Measurements from ENCODE around the gene SOWAHD.

Gene SOWAHD

GRCh38 chrX:119759248-119759766, 919 bp downstream of the SOWAHD start:
- no peaks in the 10 kb centered on the region for H3K79me2 ChIP-seq (ENCODE audit: control insufficient read depth, insufficient read depth, low read length)
- peak overlapping the region; percentile 50 for H3K4me2 ChIP-seq (ENCODE audit: low read length)
- no peak overlapping the region for H4K5ac ChIP-seq (ENCODE audit: low read length)
- H3K36me3 ChIP-seq (ENCODE audit: control insufficient read depth, insufficient read depth, low read length), result no peaks in the 10 kb centered on the region
- WGBS (ENCODE audit: extremely low coverage, insufficient coverage, low lambda C conversion rate), result no CpG with 5 or more reads among the region's 44 CpGs
- peak overlapping the region; percentile 19 for H3K9ac ChIP-seq (ENCODE audit: low read length)
- no peak overlapping the region for H2BK5ac ChIP-seq (ENCODE audit: low read length)
- no peak overlapping the region for H3K4me3 ChIP-seq (ENCODE audit: low read length)
- no peaks in the 10 kb centered on the region for H3K4me1 ChIP-seq (ENCODE audit: control insufficient read depth, low read depth, low read length)
- H2BK15ac ChIP-seq (replicated peaks; ENCODE audit: low read depth), result no peak overlapping the region
- peaks cover 3% of the 10 kb centered on the region for H3K27me3 ChIP-seq (ENCODE audit: insufficient read depth, low read length, poor library complexity)
- no peak overlapping the region for H4K8ac ChIP-seq (ENCODE audit: low read depth, low read length)
- no peak overlapping the region for H2BK120ac ChIP-seq (ENCODE audit: low read depth, low read length)
- no peak overlapping the region for H3K18ac ChIP-seq (ENCODE audit: low read length)
- H3K4ac ChIP-seq (ENCODE audit: low read depth, low read length), result no peak overlapping the region
- H3K79me1 ChIP-seq (ENCODE audit: low read length), result no peaks in the 10 kb centered on the region
- H3K56ac ChIP-seq (ENCODE audit: low read length), result peak overlapping the region; percentile 81
- no peak overlapping the region for H3K27ac ChIP-seq (ENCODE audit: low read depth, low read length)
- no peak overlapping the region for H3K23ac ChIP-seq (ENCODE audit: low read length)
- no peak overlapping the region for H2AK5ac ChIP-seq (ENCODE audit: low read length)
- peak; percentile 12 for DNase-seq

GRCh38 chrX:119760026-119760877, 1.9 kb downstream of the SOWAHD start:
- Histone ChIP-seq H3K36me3 (ENCODE audit: control insufficient read depth, insufficient read depth, low read length) (no peaks in the 10 kb centered on the region), H2BK120ac (ENCODE audit: low read depth, low read length) (no peak overlapping the region), H4K8ac (ENCODE audit: low read depth, low read length) (no peak overlapping the region), H3K9ac (ENCODE audit: low read length) (no peak overlapping the region), H3K4me1 (ENCODE audit: control insufficient read depth, low read depth, low read length) (no peaks in the 10 kb centered on the region), H3K4me2 (ENCODE audit: low read length) (no peak overlapping the region), H2BK15ac (replicated peaks; ENCODE audit: low read depth) (no peak overlapping the region), H3K27me3 (ENCODE audit: insufficient read depth, low read length, poor library complexity) (peaks cover 3% of the 10 kb centered on the region), H3K4me3 (ENCODE audit: low read length) (no peak overlapping the region), H2AK5ac (ENCODE audit: low read length) (no peak overlapping the region), H2BK5ac (ENCODE audit: low read length) (no peak overlapping the region), H4K5ac (ENCODE audit: low read length) (no peak overlapping the region), H3K27ac (ENCODE audit: low read depth, low read length) (no peak overlapping the region), H3K4ac (ENCODE audit: low read depth, low read length) (no peak overlapping the region), H3K79me1 (ENCODE audit: low read length) (no peaks in the 10 kb centered on the region), H3K56ac (ENCODE audit: low read length) (no peak overlapping the region), H3K79me2 (ENCODE audit: control insufficient read depth, insufficient read depth, low read length) (no peaks in the 10 kb centered on the region), H3K23ac (ENCODE audit: low read length) (no peak overlapping the region), H3K18ac (ENCODE audit: low read length) (no peak overlapping the region)
- WGBS (ENCODE audit: extremely low coverage, insufficient coverage, low lambda C conversion rate), result no CpG with 5 or more reads among the region's 18 CpGs
- no peak for DNase-seq

- no peaks in the 10 kb centered on the region for H3K36me3 ChIP-seq (ENCODE audit: control insufficient read depth, insufficient read depth, low read length)
- H3K4me2 ChIP-seq (ENCODE audit: low read length), result no peak overlapping the region
- H3K4me1 ChIP-seq (ENCODE audit: control insufficient read depth, low read depth, low read length), result no peaks in the 10 kb centered on the region
- H3K4ac ChIP-seq (ENCODE audit: low read depth, low read length), result no peak overlapping the region
- no peak overlapping the region for H4K5ac ChIP-seq (ENCODE audit: low read length)
- no peak overlapping the region for H3K4me3 ChIP-seq (ENCODE audit: low read length)
- H3K27ac ChIP-seq (ENCODE audit: low read depth, low read length), result no peak overlapping the region
- peaks cover 3% of the 10 kb centered on the region for H3K27me3 ChIP-seq (ENCODE audit: insufficient read depth, low read length, poor library complexity)
- H2BK15ac ChIP-seq (replicated peaks; ENCODE audit: low read depth), result no peak overlapping the region
- H3K56ac ChIP-seq (ENCODE audit: low read length), result no peak overlapping the region
- H3K18ac ChIP-seq (ENCODE audit: low read length), result no peak overlapping the region
- no CpG with 5 or more reads among the region's 3 CpGs for WGBS (ENCODE audit: extremely low coverage, insufficient coverage, low lambda C conversion rate)
- no peak overlapping the region for H3K23ac ChIP-seq (ENCODE audit: low read length)
- no peak overlapping the region for H2BK120ac ChIP-seq (ENCODE audit: low read depth, low read length)
- no peaks in the 10 kb centered on the region for H3K79me2 ChIP-seq (ENCODE audit: control insufficient read depth, insufficient read depth, low read length)
- H3K9ac ChIP-seq (ENCODE audit: low read length), result no peak overlapping the region
- DNase-seq, result peak; percentile 31
- H2AK5ac ChIP-seq (ENCODE audit: low read length), result no peak overlapping the region
- H4K8ac ChIP-seq (ENCODE audit: low read depth, low read length), result no peak overlapping the region
- H2BK5ac ChIP-seq (ENCODE audit: low read length), result no peak overlapping the region
- no peaks in the 10 kb centered on the region for H3K79me1 ChIP-seq (ENCODE audit: low read length)
Observed at GRCh38 chrX:119762718-119763117, 4.3 kb downstream of the SOWAHD start.

GRCh38 chrX:119763181-119763580, 4.8 kb downstream of the SOWAHD start:
- Histone ChIP-seq H3K23ac (ENCODE audit: low read length) (no peak overlapping the region), H2BK5ac (ENCODE audit: low read length) (no peak overlapping the region), H3K56ac (ENCODE audit: low read length) (no peak overlapping the region), H3K79me2 (ENCODE audit: control insufficient read depth, insufficient read depth, low read length) (no peaks in the 10 kb centered on the region), H3K4me1 (ENCODE audit: control insufficient read depth, low read depth, low read length) (no peaks in the 10 kb centered on the region), H3K27me3 (ENCODE audit: insufficient read depth, low read length, poor library complexity) (peaks cover 3% of the 10 kb centered on the region), H2BK15ac (replicated peaks; ENCODE audit: low read depth) (no peak overlapping the region), H3K4me3 (ENCODE audit: low read length) (no peak overlapping the region), H3K4me2 (ENCODE audit: low read length) (no peak overlapping the region), H3K79me1 (ENCODE audit: low read length) (no peaks in the 10 kb centered on the region), H3K36me3 (ENCODE audit: control insufficient read depth, insufficient read depth, low read length) (no peaks in the 10 kb centered on the region), H3K27ac (ENCODE audit: low read depth, low read length) (no peak overlapping the region), H4K5ac (ENCODE audit: low read length) (no peak overlapping the region), H3K9ac (ENCODE audit: low read length) (no peak overlapping the region), H2BK120ac (ENCODE audit: low read depth, low read length) (no peak overlapping the region), H4K8ac (ENCODE audit: low read depth, low read length) (no peak overlapping the region), H3K4ac (ENCODE audit: low read depth, low read length) (no peak overlapping the region), H3K18ac (ENCODE audit: low read length) (no peak overlapping the region), H2AK5ac (ENCODE audit: low read length) (no peak overlapping the region)
- peak; percentile 86 for DNase-seq
- no CpG with 5 or more reads among the region's 7 CpGs for WGBS (ENCODE audit: extremely low coverage, insufficient coverage, low lambda C conversion rate)

- H3K4me1 ChIP-seq (ENCODE audit: control insufficient read depth, low read depth, low read length), result no peaks in the 10 kb centered on the region
- no peaks in the 10 kb centered on the region for H3K36me3 ChIP-seq (ENCODE audit: control insufficient read depth, insufficient read depth, low read length)
- DNase-seq, result no peak
- H3K4me2 ChIP-seq (ENCODE audit: low read length), result no peak overlapping the region
- no peak overlapping the region for H4K5ac ChIP-seq (ENCODE audit: low read length)
- H2BK120ac ChIP-seq (ENCODE audit: low read depth, low read length), result no peak overlapping the region
- H3K9ac ChIP-seq (ENCODE audit: low read length), result no peak overlapping the region
- peaks cover 3% of the 10 kb centered on the region for H3K27me3 ChIP-seq (ENCODE audit: insufficient read depth, low read length, poor library complexity)
- H2BK15ac ChIP-seq (replicated peaks; ENCODE audit: low read depth), result no peak overlapping the region
- no peak overlapping the region for H3K27ac ChIP-seq (ENCODE audit: low read depth, low read length)
- no peak overlapping the region for H2BK5ac ChIP-seq (ENCODE audit: low read length)
- H3K4me3 ChIP-seq (ENCODE audit: low read length), result no peak overlapping the region
- no peak overlapping the region for H3K4ac ChIP-seq (ENCODE audit: low read depth, low read length)
- H3K79me1 ChIP-seq (ENCODE audit: low read length), result no peaks in the 10 kb centered on the region
- H2AK5ac ChIP-seq (ENCODE audit: low read length), result no peak overlapping the region
- H3K23ac ChIP-seq (ENCODE audit: low read length), result no peak overlapping the region
- no CpG with 5 or more reads among the region's 6 CpGs for WGBS (ENCODE audit: extremely low coverage, insufficient coverage, low lambda C conversion rate)
- H3K56ac ChIP-seq (ENCODE audit: low read length), result no peak overlapping the region
- no peak overlapping the region for H3K18ac ChIP-seq (ENCODE audit: low read length)
- no peak overlapping the region for H4K8ac ChIP-seq (ENCODE audit: low read depth, low read length)
- no peaks in the 10 kb centered on the region for H3K79me2 ChIP-seq (ENCODE audit: control insufficient read depth, insufficient read depth, low read length)
Observed at GRCh38 chrX:119763836-119764387, 5.5 kb downstream of the SOWAHD start.

All from mesendoderm (in vitro differentiated cells).